GM21515 (cell line): ENCODE measurements around the gene IFIT1.
"Not testable (repeated sequence)": the region's sequence is repeated elsewhere in the genome, so short reads cannot be mapped to it uniquely, and the experiment has no call there.

Source experiments
- ATAC-seq: cut with Tn5 transposase; IDR thresholded peaks from one replicate; pipeline ENCODE4 v1.9.1; 2021; ENCODE audit not compliant: unreplicated experiment

The IFIT1 gene

DNA sequence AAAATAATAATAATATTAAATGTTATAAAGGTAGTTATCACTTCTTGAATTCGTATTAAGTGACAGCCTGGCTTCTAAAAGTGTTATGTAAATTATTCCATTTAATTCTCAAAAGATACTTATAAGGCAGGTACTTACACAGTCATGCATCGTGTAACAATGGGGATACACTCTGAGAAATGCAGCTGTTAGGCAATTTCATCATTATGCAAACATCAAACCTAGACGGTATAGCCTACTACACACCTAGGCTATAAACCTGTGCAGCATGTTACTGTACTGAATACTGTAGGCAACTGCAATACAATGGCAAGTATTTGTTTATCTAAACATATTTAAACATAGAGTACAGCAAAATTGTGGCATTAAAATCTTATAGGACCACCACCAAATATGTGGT lies 1.5 kb downstream of the IFIT1 start:
- ATAC-seq: no peak

DNA sequence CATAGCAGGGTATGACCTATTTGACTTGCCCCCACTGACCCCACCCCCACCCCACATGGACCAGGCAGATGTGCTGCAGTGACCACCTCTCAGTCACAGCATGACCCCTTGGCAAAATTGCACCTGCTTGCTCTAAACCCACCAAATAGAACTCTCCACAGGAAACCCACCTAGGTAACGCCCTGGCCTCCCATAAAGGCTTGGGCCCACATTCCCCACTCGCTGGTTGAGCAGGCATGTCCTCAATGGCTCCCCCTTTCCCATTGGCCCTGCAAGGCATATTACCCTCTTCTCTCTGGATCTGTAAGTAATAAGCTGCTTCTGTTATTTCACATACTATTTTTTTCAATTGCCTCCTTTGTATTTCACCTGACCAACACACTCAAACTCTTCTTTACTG lies 2.7 kb downstream of the IFIT1 start:
- no peak for ATAC-seq

DNA sequence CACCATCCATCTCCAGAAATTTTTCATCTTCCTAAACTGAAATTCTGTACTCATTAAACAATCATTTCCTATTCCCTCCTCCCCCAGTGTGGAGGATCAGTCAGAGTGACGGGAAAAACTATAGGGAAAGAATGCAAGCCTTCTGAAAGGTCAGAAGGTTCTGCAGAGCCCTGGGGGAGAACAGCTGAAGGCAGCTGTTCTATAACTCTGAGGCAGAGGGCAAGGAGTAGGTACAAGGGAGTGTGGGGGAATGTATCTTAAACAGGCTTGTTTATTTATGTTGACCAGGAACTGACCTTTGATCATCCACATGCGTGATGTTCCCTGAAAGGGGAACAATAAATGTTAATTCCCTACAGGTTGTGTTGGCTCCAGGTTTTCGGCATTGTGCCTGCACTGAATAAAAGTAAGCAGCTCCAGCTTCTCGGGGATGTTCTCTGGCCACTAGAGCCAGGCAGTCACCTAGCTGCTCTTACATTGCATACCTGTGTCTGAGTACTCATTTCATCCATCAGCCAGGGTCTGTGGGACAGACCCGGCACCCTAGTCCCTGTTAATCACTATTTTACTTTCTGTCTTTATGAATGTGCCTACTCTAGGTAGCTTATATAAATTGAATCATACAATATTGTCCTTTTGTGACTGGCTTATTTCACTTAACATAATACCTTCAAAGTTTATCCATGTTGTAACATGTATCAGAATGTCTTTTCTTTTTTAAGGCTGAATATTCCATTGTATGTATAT lies 5.8 kb downstream of the IFIT1 start:
- no peak for ATAC-seq

DNA sequence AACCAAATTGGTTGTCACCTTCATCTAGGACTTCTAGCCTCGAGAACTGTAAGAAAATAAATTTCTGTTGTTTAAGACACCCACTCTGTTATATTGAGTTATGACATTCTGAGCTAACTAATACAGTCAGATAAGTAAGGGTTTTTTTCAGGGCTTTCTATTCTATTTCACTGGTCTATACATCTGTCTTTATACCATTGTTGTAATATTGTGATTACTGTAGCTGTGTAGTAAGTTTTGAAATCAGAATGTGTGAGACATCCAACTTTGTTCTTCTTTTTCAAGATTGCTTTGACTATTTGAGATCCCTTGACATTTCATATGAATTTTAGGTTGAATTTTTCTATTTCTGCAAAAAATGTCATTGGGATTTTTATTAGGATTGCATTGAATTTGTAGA lies 7.5 kb downstream of the IFIT1 start:
- ATAC-seq: no peak

DNA sequence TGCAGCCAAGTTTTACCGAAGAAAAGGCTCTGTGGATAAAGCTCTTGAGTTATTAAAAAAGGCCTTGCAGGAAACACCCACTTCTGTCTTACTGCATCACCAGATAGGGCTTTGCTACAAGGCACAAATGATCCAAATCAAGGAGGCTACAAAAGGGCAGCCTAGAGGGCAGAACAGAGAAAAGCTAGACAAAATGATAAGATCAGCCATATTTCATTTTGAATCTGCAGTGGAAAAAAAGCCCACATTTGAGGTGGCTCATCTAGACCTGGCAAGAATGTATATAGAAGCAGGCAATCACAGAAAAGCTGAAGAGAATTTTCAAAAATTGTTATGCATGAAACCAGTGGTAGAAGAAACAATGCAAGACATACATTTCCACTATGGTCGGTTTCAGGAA lies 10.6 kb downstream of the IFIT1 start:
- no peak for ATAC-seq

DNA sequence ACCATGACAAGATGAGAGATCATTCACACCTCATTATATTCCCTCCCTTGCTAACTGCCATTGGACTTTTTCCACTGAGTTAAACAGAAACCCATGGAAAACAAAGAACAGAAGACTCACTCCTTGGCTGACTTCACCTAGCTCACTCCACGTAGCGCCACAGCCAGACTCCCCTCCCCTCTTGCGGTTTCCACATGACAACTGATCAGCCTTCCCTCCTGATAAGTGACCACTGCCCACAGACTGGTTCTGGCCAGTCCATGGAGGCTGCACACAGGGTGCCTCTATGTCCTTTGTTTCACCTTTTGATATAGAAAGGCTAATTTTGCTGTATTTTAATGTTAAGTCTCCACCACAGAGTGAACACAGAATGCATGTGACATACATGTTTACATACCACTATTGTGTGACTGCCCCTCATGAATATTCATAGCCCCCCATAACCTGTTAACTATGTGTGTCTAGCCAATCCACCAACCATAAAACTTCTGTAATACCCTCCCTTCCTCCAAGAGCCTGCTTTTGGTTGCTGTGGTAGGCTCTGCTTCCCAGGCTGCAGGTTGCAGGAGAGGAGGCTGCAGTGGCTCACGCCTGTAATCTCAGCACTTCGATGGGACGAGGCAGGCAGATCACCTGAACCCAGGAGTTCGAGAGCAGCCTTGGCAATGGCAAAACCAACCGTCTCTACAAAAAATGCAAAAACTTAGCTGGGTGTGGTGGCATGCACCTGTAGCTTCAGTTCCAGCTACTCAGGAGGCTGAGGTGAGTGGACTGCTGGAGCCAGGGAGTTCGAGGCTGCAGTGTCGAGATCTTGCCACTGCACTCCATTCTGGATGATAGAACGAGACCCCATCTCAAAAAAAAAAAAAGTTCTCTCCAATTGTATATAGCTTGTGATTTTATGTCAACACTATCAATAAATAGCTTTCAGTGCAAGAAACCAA lies 12.0 kb downstream of the IFIT1 start:
- no peak for ATAC-seq

DNA sequence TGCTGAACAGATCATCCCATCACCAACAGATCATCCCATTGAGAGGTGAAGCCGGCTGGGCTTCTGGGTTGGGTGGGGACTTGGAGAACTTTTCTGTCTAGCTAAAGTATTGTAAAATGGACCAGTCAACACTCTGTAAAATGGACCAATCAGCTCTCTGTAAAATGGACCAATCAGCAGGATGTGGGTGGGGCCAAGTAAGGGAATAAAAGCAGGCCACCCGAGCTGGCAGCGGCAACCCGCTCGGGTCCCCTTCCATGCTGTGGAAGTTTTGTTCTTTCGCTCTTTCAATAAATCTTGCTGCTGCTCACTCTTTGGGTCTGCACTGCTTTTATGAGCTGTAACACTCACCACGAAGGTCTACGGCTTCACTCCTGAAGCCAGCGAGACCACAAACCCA lies 13.8 kb downstream of the IFIT1 start:
- not testable (repeated sequence) for ATAC-seq

DNA sequence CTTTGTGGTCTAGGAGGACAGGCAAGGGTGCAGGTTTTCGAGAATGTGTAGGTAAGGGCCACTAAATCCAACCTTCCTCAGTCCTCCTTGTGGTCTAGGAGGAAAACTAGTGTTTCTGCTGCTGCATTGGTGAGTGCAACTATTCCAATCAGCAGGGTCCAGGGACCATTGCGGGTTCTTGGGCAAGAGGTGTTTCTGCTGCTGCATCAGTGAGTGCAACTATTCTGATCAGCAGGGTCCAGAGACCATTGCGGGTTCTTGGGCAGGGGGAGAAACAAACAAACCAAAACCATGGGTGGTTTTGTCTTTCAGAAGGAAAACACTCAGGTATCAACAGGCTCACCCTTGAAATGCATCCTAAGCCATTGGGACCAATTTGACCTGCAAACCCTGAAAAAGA lies 15.4 kb downstream of the IFIT1 start:
- ATAC-seq: not testable (repeated sequence)

DNA sequence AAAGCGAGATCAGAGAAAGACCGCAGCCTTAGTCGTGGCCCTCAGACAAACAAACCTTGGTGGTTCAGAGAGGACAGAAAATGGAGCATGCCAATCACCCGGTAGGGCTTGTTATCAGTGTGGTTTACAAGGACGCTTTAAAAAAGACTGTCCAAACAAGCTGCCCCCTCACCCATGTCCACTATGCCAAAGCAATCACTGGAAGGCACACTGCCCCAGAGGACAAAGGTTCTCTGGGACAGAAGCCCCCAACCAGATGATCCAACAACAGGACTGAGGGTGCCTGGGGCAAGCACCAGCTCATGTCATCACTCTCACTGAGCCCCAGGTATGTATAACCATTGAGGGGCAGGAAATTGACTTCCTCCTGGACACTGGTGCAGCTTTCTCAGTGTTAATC lies 16.9 kb downstream of the IFIT1 start:
- ATAC-seq: not testable (repeated sequence)

DNA sequence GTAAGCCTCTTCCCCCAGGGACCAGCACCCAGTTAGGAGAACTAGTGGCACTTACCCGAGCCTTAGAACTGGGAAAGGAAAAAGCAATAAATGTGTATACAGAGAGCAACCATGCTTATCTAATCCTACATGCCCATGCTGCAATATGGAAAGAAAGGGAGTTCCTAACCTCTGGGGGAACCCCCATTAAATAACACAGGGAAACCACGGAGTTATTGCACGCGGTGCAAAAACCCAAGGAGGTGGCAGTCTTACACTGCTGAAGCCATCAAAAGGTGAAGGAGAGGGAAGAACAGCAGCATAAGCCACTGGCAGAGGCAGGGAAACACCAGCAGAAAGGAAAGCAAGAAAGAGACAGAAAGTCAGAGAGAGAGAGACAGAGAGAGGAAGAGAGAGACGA lies 18.1 kb downstream of the IFIT1 start:
- not testable (repeated sequence) for ATAC-seq

DNA sequence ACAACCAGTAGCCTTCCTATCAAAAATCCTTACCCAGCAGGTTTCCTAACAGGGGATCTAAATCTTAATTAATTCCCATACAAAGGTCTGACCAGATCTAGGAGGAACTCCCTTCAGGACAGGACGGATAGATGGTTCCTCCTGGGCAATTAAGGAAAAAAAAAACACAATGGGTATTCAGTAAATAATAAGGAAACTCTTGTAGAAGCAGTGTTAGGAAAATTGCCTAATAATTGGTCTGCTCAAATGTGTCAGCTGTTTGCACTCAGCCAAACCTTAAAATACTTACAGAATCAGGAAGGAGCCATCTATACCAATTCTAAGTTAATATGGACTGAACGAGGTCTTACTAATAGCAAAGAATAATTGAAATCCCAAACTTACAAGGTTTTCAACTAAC lies 18.7 kb downstream of the IFIT1 start:
- not testable (repeated sequence) for ATAC-seq

DNA sequence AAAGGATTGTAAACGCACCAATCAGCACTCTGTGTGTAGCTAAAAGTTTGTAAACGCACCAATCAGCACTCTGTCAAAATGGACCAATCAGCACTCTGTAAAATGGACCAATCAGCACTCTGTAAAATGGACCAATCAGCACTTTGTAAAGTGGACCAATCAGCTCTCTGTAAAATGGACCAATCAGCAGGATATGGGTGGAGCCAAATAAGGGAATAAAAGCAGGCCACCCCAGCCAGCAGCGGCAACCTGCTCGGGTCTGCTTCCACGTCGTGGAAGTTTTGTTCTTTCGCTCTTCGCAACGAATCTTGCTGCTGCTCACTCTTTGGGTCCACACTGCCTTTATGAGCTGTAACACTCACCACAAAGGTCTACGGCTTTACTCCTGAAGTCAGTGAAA lies 19.9 kb downstream of the IFIT1 start:
- ATAC-seq: not testable (repeated sequence)

DNA sequence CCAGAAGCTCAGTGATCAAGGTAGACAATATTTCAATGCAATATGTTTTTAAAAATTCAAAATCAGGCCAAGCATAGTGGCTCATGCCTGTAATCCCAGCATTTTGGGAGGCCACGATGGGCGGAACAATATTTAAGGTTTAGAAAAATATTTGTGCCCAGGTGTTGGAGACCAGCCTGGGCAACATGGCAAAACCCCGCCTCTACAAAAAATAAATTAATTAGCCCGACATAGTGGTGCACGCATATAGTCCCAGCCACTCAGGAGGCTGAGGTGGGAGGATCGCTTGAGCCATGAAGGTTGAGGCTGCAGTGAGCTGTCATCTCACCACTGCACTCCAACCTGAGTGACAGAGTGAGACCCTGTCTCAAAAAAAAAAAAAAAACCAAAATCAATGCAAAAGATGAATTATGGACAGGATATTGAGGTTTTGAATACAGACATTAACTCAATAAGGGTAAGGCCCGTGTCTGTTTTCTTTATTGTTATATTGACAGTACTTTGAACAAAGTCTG lies 21.0 kb downstream of the IFIT1 start:
- no peak for ATAC-seq

DNA sequence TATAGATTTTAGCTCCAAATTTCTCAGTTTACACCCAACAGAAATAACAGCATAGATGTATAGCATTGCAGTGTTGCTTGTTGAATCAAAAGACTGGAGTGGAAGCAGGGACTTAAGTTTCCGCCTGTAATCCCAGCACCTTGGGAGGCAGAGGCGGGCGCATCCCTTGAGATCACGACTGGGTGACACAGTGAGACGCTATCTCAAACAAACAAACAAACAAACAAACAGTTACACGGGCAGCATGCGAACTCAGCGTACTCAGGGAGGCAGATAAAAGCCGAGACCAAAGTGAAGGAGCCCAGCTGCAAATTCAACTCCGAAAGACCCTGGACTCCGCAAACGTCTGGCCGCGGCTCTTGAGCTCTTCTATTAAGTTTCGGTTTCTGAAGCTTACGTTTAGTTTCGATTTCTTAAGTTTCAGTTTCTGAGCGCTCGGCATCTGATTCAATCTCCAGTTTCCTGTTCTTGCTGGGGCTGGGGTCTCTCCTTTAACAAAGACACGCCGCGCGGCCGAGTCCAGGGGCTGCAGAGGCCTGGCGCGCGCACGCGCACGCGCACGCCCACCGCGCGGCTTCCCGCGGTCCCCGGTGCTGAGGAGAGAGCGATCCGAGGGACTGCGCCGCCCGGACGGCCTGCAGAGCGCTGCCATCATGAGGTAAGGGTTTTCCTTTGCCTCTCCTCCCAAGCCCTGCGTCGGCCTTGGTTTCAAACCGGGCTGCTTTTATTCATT lies 21.9 kb downstream of the IFIT1 start, which contains the start of gene IFIT5:
TSS of gene IFIT5 (plus strand) at position 423 of the 733 bp plus-strand sequence. CDS start at position 654, 231 bp downstream.
- ATAC-seq: peak; percentile 82

DNA sequence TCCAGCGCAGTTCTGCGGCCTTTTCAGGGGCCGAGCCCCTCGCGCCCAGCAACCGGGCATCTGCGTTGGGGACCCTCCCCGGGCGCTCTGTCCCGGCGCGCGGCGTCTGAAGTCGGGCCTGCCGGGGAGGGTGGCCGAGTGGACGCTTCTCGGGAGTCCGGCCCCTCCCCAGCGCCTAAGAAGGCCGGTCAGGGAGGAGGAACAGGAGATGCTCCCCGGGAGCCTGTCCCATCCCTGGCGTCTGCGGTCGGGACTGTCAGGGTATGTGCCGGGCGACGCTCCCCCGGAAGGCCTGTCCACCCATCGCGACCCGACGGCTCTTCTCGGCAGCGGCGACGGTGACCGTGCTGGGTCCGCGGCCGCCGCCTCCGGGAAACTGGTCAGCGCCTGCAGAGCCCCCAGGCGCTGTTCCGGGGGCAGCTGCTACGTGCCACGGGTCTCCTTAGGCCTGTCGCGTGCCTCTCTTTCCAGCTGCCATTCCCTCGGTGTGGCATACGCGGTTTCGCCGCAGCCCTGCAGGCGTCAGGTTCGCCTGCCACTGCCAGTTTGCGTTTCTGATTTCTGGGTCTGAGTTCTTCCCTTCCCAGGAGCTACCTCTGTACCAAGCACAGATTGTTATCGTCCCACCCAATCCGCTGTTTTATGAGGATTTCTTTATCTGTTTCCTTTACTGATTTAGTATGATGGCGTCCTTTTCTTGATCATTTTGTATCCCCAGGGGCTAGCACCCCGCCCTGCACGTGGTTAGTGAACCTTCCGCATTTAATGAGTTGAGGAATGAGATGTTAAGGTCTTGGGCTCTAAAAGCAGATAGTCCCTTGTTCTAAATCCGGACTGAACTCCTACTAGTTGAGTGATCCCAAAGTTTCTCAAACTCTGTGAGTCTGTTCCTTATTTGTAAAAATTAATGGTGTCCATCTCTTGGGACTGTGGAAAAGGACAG lies 22.7 kb downstream of the IFIT1 start:
- ATAC-seq: peak; percentile 35

DNA sequence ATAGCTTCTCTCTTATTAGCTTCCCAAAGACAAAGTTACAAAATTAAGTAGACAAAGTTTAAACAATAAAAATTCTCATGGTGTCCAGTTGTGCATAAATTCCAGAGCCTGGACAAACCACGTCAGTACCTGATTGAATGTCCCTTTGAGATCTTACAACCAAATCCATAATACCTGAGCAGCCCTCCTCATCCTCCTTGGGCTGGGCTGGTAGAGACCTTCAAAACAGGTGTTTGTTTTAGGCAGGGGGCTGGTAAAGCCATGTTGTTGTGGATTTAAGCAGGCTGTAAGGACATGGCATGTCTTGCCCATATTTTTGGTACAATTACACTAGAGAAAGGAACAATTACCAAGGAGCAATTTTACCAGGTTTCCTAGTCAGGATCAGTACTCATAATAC lies 24.0 kb downstream of the IFIT1 start:
- ATAC-seq: no peak

DNA sequence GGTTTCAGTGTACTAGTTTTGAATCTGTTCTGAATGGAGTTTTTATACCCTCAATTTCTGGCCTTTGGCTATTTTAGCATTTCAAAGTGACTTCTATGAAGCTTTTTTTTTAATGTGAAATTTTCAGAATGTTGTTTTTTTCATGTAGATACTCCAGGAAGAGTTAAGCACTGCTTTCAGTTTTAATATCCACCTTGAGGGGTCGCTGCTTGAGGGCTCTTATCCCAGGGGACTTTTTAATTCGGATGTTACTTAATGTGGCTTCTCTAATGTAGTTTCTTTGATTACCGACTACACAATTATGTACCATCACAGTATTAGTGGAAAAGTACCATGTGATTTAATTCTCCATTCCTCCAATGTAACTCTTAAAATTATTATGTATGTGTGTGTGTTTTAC lies 27.1 kb downstream of the IFIT1 start:
- no peak for ATAC-seq

DNA sequence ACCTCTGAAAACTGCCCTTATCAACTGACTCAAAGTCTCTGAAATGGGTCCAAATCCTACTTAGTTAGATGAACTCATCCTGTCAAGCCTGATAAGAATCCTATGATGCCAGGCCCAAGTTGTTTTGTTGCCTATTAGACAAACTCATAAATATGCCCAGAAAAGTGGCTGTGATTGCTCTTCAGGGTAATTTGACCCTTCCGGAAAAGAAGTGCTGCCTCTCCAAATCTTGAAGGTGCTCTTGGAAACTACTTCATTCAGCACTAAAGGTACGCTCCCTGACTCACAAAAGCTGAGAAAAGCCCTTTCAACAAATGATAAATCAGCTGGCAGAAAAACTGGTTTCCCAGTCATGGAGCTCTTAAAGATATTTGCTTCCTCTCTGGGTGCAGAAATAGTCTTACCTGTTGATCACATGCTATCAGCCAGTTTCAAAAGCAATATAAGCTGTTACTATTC lies 28.6 kb downstream of the IFIT1 start:
- no peak for ATAC-seq

DNA sequence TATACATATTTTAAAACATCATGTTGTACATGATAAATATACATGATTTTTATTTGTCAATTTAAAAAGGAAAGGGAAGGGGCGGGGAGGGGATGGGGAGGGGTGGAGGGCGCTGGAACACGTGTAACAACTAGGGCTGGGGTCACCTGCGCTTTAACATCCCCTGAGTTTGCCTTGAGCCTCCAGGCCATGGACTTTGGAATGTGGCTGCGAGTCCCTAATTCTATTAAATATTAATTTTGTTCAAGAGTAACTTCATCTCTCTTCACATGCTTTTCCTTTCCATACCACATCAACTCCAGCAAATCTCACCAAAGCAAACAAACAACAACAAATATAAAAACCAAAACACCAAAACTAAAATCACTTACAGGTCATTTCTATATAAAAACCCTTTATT lies 32.6 kb downstream of the IFIT1 start:
- no peak for ATAC-seq
